GM12878 (cell line): ENCODE data around the gene PTGES2.

ENCODE experiments used
- CBFB ChIP-seq: IDR thresholded peaks from 2 replicates; pipeline ENCODE4 v1.6.1; 2016; ENCODE audit warnings: antibody characterized with exemption, low read depth
- CEBPB ChIP-seq, 2 experiments: fragments of 150-350 bp in 1 of 2; IDR thresholded peaks; 2 replicates each; pipeline ENCODE4 v1.6.1; 2012 to 2014; ENCODE audit warnings: low read depth in 2 of 2, low read length in 2 of 2, borderline replicate concordance in 1 of 2, inconsistent platforms in 1 of 2
- CTCF ChIP-seq, 3 experiments: IDR thresholded peaks in 2 of 3; conservative IDR thresholded peaks in 1 of 3; 2 replicates each; pipeline ENCODE4 v1.5.1; 2011; ENCODE audit warnings: low read depth in 3 of 3, low read length in 3 of 3, mild to moderate bottlenecking in 3 of 3, control low read depth in 2 of 3, moderate library complexity in 2 of 3, inconsistent platforms in 1 of 3, mixed read lengths in 1 of 3; ENCODE audit not compliant: control insufficient read depth in 2 of 3, insufficient read depth in 1 of 3; ENCODE audit errors: extremely low read depth in 1 of 3
- EP300 ChIP-seq, 2 experiments: fragments of 150-350 bp in 1 of 2; IDR thresholded peaks; 2 replicates each; pipeline ENCODE4 v1.6.1; 2011 to 2012; ENCODE audit warnings: low read depth in 2 of 2, low read length in 2 of 2, borderline replicate concordance in 1 of 2, improper control_type of control experiment in 1 of 2, inconsistent platforms in 1 of 2; ENCODE audit not compliant: control insufficient read depth in 1 of 2
- NR2C1 ChIP-seq: fragments of 450-650 bp; IDR thresholded peaks from 2 replicates; pipeline ENCODE4 v1.6.1; 2017; ENCODE audit warnings: antibody characterized with exemption, mild to moderate bottlenecking, moderate library complexity
- REST ChIP-seq: IDR thresholded peaks from 2 replicates; pipeline ENCODE4 v1.6.1; 2012; ENCODE audit warnings: mild to moderate bottlenecking, low read depth, low read length
- TBL1XR1 ChIP-seq: IDR thresholded peaks from 2 replicates; pipeline ENCODE4 v1.6.1; 2012; ENCODE audit warnings: low read depth, low read length, improper control_type of control experiment

GRCh38 chr9:128142061-128142460, 14.5 kb upstream of the PTGES2 start:
- no peak for TF ChIP-seq EP300 (IDR thresholded peaks at IDR 0.05; ENCODE audit: borderline replicate concordance in 1 of 2, control insufficient read depth in 1 of 2, low read depth in 2 of 2, low read length in 2 of 2)
- TF ChIP-seq CTCF (IDR thresholded peaks at IDR 0.05 in 2 of 3, conservative IDR thresholded peaks at IDR 0.05 in 1 of 3; ENCODE audit: control insufficient read depth in 2 of 3, extremely low read depth in 1 of 3, insufficient read depth in 1 of 3, low read depth in 3 of 3, low read length in 3 of 3), result no peak
- TF ChIP-seq CEBPB (IDR thresholded peaks at IDR 0.05; ENCODE audit: borderline replicate concordance in 1 of 2, low read depth in 2 of 2, low read length in 2 of 2), result no peak
- no peak for TF ChIP-seq CBFB
- TF ChIP-seq TBL1XR1, result no peak
- TF ChIP-seq NR2C1, result no peak
- TF ChIP-seq REST, result no peak
